22Rv1 (cell line): Measurements from ENCODE around the gene GPC1.

Experiments used
- CTCF ChIP-seq: fragments of 450-650 bp; IDR thresholded peaks from 2 replicates; pipeline ENCODE4 v1.5.1; 2017; ENCODE audit warnings: mild to moderate bottlenecking
- ZFX ChIP-seq: fragments of 450-650 bp; IDR thresholded peaks from 2 replicates; pipeline ENCODE4 v1.6.1; 2017; ENCODE audit warnings: antibody characterized with exemption, borderline replicate concordance

- TF ChIP-seq CTCF (no peak), ZFX (no peak)
Observed at GRCh38 chr2:240387669-240388358, 47.6 kb upstream of the GPC1 start.
